Panc1 (cell line): ENCODE results near the gene GRIK1. TPM values are rescaled to one million over a fixed set of nuclear protein-coding genes. Genes with fewer than 3 reads are reported as not detected.

Source experiments
- ATAC-seq: fragments of 200-7000 bp; cut with Tn5 transposase; 2 replicates; pipeline ENCODE4 v1.9.1; 2020; ENCODE audit warnings: mild to moderate bottlenecking, moderate library complexity
- BruUV-seq: library from RNA; stranded (reverse); fragments of 400-500 nt; replicated peaks from 2 replicates; lab custom pipeline; 2021; lab: Mats Ljungman, UMichigan
- CTCF ChIA-PET: fragments of 300-600 bp; sonication (Branson Sonifier 250); formaldehyde crosslinking; loops from one replicate; lab custom pipeline; 2022; ENCODE audit warnings: antibody characterized with exemption; lab: Charles Lee
- POLR2A ChIA-PET: fragments of 300-600 bp; sonication (Branson Sonifier 250); formaldehyde crosslinking; loops from one replicate; lab custom pipeline; 2022; ENCODE audit warnings: antibody characterized with exemption; lab: Charles Lee
- DNase-seq: peaks from one replicate; pipeline ENCODE4 v3.0.0-alpha.2; 2010; ENCODE audit warnings: low read depth, low spot score
- H3K27ac ChIP-seq: 2 replicates; pipeline ENCODE4 v1.5.1; 2011; ENCODE audit warnings: mild to moderate bottlenecking, low read length, inconsistent platforms
- H3K27me3 ChIP-seq: fragments of 200-500 bp; sonication (Bioruptor generic); 2 replicates; pipeline ENCODE4 v1.6.0; 2014; ENCODE audit warnings: low read length, inconsistent platforms; ENCODE audit not compliant: control insufficient read depth, insufficient read depth
- H3K36me3 ChIP-seq: fragments of 200-500 bp; sonication (Bioruptor generic); 2 replicates; pipeline ENCODE4 v1.5.1; 2014; ENCODE audit warnings: inconsistent platforms, mild to moderate bottlenecking, low read length, moderate library complexity; ENCODE audit not compliant: control insufficient read depth, insufficient read depth
- H3K4me1 ChIP-seq: 2 replicates; pipeline ENCODE4 v1.5.1; 2011; ENCODE audit warnings: inconsistent platforms, mild to moderate bottlenecking, low read length, moderate library complexity; ENCODE audit not compliant: control insufficient read depth, insufficient read depth
- H3K4me3 ChIP-seq, 2 experiments: 2 replicates each; pipeline ENCODE4 v1.5.1; 2011 to 2012; ENCODE audit warnings: low read depth in 2 of 2, low read length in 2 of 2, mild to moderate bottlenecking in 2 of 2, inconsistent platforms in 1 of 2, moderate library complexity in 1 of 2
- H3K9me3 ChIP-seq: fragments of 200-500 bp; sonication (Bioruptor generic); 2 replicates; pipeline ENCODE4 v1.5.1; 2014; ENCODE audit warnings: low read depth, mild to moderate bottlenecking, inconsistent platforms, low read length, moderate library complexity; ENCODE audit not compliant: control insufficient read depth, insufficient read depth
- POLR2AphosphoS5 ChIP-seq: IDR thresholded peaks from 2 replicates; pipeline ENCODE4 v1.6.1; 2012; ENCODE audit warnings: mild to moderate bottlenecking, low read depth, low read length, moderate library complexity
- SIN3A ChIP-seq: IDR thresholded peaks from 2 replicates; pipeline ENCODE4 v1.6.1; 2012; ENCODE audit warnings: low read depth, mild to moderate bottlenecking, low read length, moderate library complexity, borderline replicate concordance; ENCODE audit not compliant: insufficient read depth
- TCF7L2 ChIP-seq: IDR thresholded peaks from 2 replicates; pipeline ENCODE4 v1.6.1; 2011; ENCODE audit warnings: mild to moderate bottlenecking, low read depth, low read length, inconsistent platforms
- in situ Hi-C: cut with HindIII; loops from 2 replicates; pipeline ENCODE4 v1.10.0; 2016; ENCODE audit warnings: low sequenced_read_pairs, low pct_unique_long_range_greater_than_20kb
- intact Hi-C: fragments of 100-400 bp; cut with micrococcal nuclease; formaldehyde crosslinking; loops from one replicate; pipeline ENCODE4 v1.10.0; 2022; ENCODE audit not compliant: unreplicated experiment
- total RNA-seq: library from RNA; stranded (reverse); gene quantifications from one replicate; pipeline ENCODE4 v1.2.1, GENCODE V29; 2021; ENCODE audit not compliant: unreplicated experiment
- TF ChIP-seq, protein P1 (sequence below), 2 experiments: IDR thresholded peaks; 2 replicates each; pipeline ENCODE4 v1.6.1; 2011 to 2012; ENCODE audit warnings: low read depth in 2 of 2, control low read depth in 1 of 2, low read length in 1 of 2, mild to moderate bottlenecking in 1 of 2, moderate library complexity in 1 of 2; ENCODE audit not compliant: insufficient read depth in 1 of 2
- TF ChIP-seq, protein P2 (sequence below): fragments of 450-650 bp; IDR thresholded peaks from 2 replicates; pipeline ENCODE4 v1.5.1; 2017; ENCODE audit warnings: mild to moderate bottlenecking

GRIK1 gene
- total RNA-seq, 1 experiment from 2014 or later: not detected

DNA sequence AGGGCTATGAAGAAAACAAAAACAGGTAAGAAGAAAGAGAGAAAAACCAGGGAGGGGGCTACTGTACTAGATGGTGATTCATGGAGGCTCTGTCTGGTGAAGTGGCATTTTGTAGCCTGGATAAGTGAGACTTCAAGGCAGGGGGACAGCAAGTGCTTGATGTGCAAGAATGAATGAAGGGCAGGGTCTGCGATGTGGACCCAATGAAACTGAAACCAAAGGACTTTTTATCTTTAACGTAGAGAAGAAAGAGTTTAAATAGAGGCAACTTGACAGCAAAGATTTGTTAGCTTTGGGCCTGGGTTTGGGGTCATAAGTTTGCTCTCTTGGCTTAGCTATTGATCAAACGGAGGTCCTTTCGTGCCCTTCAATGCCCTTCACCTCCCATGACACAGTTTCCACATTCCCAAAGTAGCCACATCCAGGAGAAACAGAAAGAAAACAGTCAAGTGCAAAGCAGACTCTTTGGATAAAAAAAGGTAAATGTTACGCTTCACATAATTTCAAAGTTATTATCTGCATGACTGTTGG lies 291.0 kb downstream of the GRIK1 start:
- Histone ChIP-seq H3K4me3 (no peak overlapping the region), H3K4me1 (no peaks in the 10 kb centered on the region), H3K27ac (no peak overlapping the region), H3K36me3 (no peaks in the 10 kb centered on the region), H3K27me3 (no peaks in the 10 kb centered on the region), H3K9me3 (no peaks in the 10 kb centered on the region)
- no peak for ATAC-seq
- TF ChIP-seq, protein P1, sequence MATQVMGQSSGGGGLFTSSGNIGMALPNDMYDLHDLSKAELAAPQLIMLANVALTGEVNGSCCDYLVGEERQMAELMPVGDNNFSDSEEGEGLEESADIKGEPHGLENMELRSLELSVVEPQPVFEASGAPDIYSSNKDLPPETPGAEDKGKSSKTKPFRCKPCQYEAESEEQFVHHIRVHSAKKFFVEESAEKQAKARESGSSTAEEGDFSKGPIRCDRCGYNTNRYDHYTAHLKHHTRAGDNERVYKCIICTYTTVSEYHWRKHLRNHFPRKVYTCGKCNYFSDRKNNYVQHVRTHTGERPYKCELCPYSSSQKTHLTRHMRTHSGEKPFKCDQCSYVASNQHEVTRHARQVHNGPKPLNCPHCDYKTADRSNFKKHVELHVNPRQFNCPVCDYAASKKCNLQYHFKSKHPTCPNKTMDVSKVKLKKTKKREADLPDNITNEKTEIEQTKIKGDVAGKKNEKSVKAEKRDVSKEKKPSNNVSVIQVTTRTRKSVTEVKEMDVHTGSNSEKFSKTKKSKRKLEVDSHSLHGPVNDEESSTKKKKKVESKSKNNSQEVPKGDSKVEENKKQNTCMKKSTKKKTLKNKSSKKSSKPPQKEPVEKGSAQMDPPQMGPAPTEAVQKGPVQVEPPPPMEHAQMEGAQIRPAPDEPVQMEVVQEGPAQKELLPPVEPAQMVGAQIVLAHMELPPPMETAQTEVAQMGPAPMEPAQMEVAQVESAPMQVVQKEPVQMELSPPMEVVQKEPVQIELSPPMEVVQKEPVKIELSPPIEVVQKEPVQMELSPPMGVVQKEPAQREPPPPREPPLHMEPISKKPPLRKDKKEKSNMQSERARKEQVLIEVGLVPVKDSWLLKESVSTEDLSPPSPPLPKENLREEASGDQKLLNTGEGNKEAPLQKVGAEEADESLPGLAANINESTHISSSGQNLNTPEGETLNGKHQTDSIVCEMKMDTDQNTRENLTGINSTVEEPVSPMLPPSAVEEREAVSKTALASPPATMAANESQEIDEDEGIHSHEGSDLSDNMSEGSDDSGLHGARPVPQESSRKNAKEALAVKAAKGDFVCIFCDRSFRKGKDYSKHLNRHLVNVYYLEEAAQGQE (IDR thresholded peaks at IDR 0.05; ENCODE audit: insufficient read depth in 1 of 2, low read depth in 2 of 2, low read length in 1 of 2): no peak
- TF ChIP-seq, protein P2, sequence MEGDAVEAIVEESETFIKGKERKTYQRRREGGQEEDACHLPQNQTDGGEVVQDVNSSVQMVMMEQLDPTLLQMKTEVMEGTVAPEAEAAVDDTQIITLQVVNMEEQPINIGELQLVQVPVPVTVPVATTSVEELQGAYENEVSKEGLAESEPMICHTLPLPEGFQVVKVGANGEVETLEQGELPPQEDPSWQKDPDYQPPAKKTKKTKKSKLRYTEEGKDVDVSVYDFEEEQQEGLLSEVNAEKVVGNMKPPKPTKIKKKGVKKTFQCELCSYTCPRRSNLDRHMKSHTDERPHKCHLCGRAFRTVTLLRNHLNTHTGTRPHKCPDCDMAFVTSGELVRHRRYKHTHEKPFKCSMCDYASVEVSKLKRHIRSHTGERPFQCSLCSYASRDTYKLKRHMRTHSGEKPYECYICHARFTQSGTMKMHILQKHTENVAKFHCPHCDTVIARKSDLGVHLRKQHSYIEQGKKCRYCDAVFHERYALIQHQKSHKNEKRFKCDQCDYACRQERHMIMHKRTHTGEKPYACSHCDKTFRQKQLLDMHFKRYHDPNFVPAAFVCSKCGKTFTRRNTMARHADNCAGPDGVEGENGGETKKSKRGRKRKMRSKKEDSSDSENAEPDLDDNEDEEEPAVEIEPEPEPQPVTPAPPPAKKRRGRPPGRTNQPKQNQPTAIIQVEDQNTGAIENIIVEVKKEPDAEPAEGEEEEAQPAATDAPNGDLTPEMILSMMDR: no peak
- no peak for TF ChIP-seq SIN3A
- TF ChIP-seq POLR2AphosphoS5: no peak
- TF ChIP-seq TCF7L2: no peak
- POLR2A ChIA-PET: no interaction called here
- CTCF ChIA-PET: no interaction called here
- DNase-seq: no peak
- no TSS peak for BruUV-seq
- in situ Hi-C loops (no loop called here), intact Hi-C loops (no loop called here)

DNA sequence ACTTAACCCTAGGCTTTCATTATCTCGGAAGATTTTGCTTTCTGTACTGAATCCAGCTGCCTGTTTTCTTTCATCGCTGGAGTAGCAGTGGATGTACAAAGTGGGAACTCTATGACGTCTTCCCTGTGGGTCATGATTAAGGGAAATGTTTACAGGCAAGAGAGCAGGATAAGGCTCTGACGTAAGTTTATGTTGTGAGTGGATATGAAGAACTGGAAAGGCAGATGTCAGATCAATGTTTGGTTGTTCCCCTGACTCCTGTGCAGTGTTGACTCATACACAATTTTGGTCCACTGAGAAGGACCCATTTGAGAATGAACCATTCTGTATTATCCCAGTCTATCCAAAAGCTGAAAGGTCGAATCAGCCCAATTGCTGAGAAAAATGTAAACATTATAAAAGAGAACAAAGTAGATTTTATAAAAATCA lies 292.4 kb downstream of the GRIK1 start:
- Histone ChIP-seq H3K27me3 (no peaks in the 10 kb centered on the region), H3K9me3 (no peaks in the 10 kb centered on the region), H3K36me3 (no peaks in the 10 kb centered on the region), H3K27ac (no peak overlapping the region), H3K4me1 (no peaks in the 10 kb centered on the region), H3K4me3 (no peak overlapping the region)
- CTCF ChIA-PET: no interaction called here
- TF ChIP-seq SIN3A: no peak
- no peak for TF ChIP-seq TCF7L2
- no peak for TF ChIP-seq POLR2AphosphoS5
- TF ChIP-seq, protein P2: no peak
- TF ChIP-seq, protein P1 (IDR thresholded peaks at IDR 0.05; ENCODE audit: insufficient read depth in 1 of 2, low read depth in 2 of 2, low read length in 1 of 2): no peak
- intact Hi-C loops: no loop called here
- POLR2A ChIA-PET: no interaction called here
- no TSS peak for BruUV-seq
- ATAC-seq: no peak
- DNase-seq: no peak
- in situ Hi-C loops: no loop called here
